ENCODE measurements around the gene ASIC1. TPM values are rescaled to one million over a fixed set of nuclear protein-coding genes. Genes with fewer than 3 reads are reported as not detected.

The ASIC1 gene
- total and polyA plus RNA-seq, 8 donors = 0.45 to 3.5 (median 1.2) TPM; not detected in 1

GRCh38 chr12:50100561-50100960, 43.2 kb downstream of the ASIC1 start:
- Histone ChIP-seq H3K36me3 (peaks cover 41 to 62% (median 58%) of the 10 kb centered on the region in 4 donors), H3K27ac (no peak overlapping the region), H3K4me3 (no peak overlapping the region), H3K27me3 (no peaks in the 10 kb centered on the region), H3K9me3 (no peaks in the 10 kb centered on the region), H3K4me1 (peaks cover 13 to 31% (median 24%) of the 10 kb centered on the region in 4 donors)
- TF ChIP-seq CTCF (IDR thresholded peaks at IDR 0.05) (no peak), EP300 (IDR thresholded peaks at IDR 0.05) (no peak), POLR2AphosphoS5 (IDR thresholded peaks at IDR 0.05) (no peak), POLR2A (IDR thresholded peaks at IDR 0.05) (no peak)
- 72 to 83% (median 79%) methylated on average over 3 of the region's 3 CpGs for WGBS, 5 donors
- intact Hi-C loops (cut with DNase I; ENCODE audit: low total_unique reads) = loop anchor here (10.0 kb wide), 1 partner anchor 74 kb away; no protein-coding TSS in a partner anchor
- no peak for DNase-seq

- WGBS, 5 donors = 70 to 77% (median 73%) methylated on average over 3 of the region's 3 CpGs
- no peaks in the 10 kb centered on the region for H3K9me3 ChIP-seq
- no peak for TF ChIP-seq POLR2A (IDR thresholded peaks at IDR 0.05)
- peak in 5 of 7 experiments; percentile 6 to 32 (median 18) for TF ChIP-seq CTCF (IDR thresholded peaks at IDR 0.05)
- no peak for TF ChIP-seq EP300 (IDR thresholded peaks at IDR 0.05)
- peaks cover 30 to 51% (median 47%) of the 10 kb centered on the region in 4 donors for H3K36me3 ChIP-seq
- H3K27ac ChIP-seq = no peak overlapping the region
- no peak overlapping the region for H3K4me3 ChIP-seq
- no peaks in the 10 kb centered on the region for H3K27me3 ChIP-seq
- no peak for DNase-seq
- peaks cover 13 to 31% (median 24%) of the 10 kb centered on the region in 4 donors for H3K4me1 ChIP-seq
- intact Hi-C loops (cut with DNase I; ENCODE audit: low total_unique reads) = loop anchor here (10.0 kb wide), 1 partner anchor 73 kb away; no protein-coding TSS in a partner anchor
Observed at GRCh38 chr12:50101663-50102062, 44.3 kb downstream of the ASIC1 start.

GRCh38 chr12:50102131-50102531, 44.7 kb downstream of the ASIC1 start:
- Histone ChIP-seq H3K27ac (no peak overlapping the region), H3K27me3 (no peaks in the 10 kb centered on the region), H3K4me1 (peaks cover 13 to 31% (median 24%) of the 10 kb centered on the region in 4 donors), H3K9me3 (no peaks in the 10 kb centered on the region), H3K4me3 (no peak overlapping the region), H3K36me3 (peaks cover 26 to 47% (median 42%) of the 10 kb centered on the region in 4 donors)
- 82 to 92% (median 88%) methylated on average over 2 of the region's 2 CpGs for WGBS, 5 donors
- TF ChIP-seq POLR2AphosphoS5 (IDR thresholded peaks at IDR 0.05) (no peak), EP300 (IDR thresholded peaks at IDR 0.05) (no peak), POLR2A (IDR thresholded peaks at IDR 0.05) (no peak), CTCF (IDR thresholded peaks at IDR 0.05) (no peak)
- intact Hi-C loops (cut with DNase I; ENCODE audit: low total_unique reads) = loop anchor here (10.0 kb wide), 1 partner anchor 73 kb away; no protein-coding TSS in a partner anchor
- DNase-seq = no peak

GRCh38 chr12:50102646-50103309, 45.4 kb downstream of the ASIC1 start:
- TF ChIP-seq POLR2A (IDR thresholded peaks at IDR 0.05) = no peak
- TF ChIP-seq CTCF (IDR thresholded peaks at IDR 0.05) = no peak
- no peak for TF ChIP-seq EP300 (IDR thresholded peaks at IDR 0.05)
- no peak for TF ChIP-seq POLR2AphosphoS5 (IDR thresholded peaks at IDR 0.05)
- intact Hi-C loops (cut with DNase I; ENCODE audit: low total_unique reads) = loop anchor here (10.0 kb wide), 1 partner anchor 72 kb away; no protein-coding TSS in a partner anchor
- WGBS, 5 donors = 60 to 75% (median 61%) methylated on average over 8 of the region's 8 CpGs
- no peaks in the 10 kb centered on the region for H3K9me3 ChIP-seq
- H3K27me3 ChIP-seq = no peaks in the 10 kb centered on the region
- H3K27ac ChIP-seq = peak overlapping the region in 2 of 5 donors; percentile 20 to 47
- H3K36me3 ChIP-seq = peaks cover 24 to 40% (median 35%) of the 10 kb centered on the region in 4 donors
- H3K4me3 ChIP-seq = no peak overlapping the region
- peaks cover 13 to 31% (median 24%) of the 10 kb centered on the region in 4 donors for H3K4me1 ChIP-seq
- no peak for DNase-seq

Data from stomach (tissue), 9 donors.